Measurements from ENCODE around the gene SYTL3.

The SYTL3 gene

GRCh38 chr6:158622545-158623190, 27.2 kb upstream of the SYTL3 start:
- no peak overlapping the region for H3K4me2 ChIP-seq (ENCODE audit: insufficient read depth, low read length)

GRCh38 chr6:158624684-158625682, 24.9 kb upstream of the SYTL3 start:
- H3K4me1 ChIP-seq (ENCODE audit: insufficient read depth, low read length): no peaks in the 10 kb centered on the region
- TF ChIP-seq EZH2 (IDR thresholded peaks at IDR 0.05; ENCODE audit: borderline replicate concordance, low read depth, low read length, severe bottlenecking) (no peak), CTCF (IDR thresholded peaks at IDR 0.05; ENCODE audit: borderline replicate concordance, extremely low read depth, low read length, poor library complexity, severe bottlenecking) (no peak)
- H3K4me2 ChIP-seq (ENCODE audit: insufficient read depth, low read length): no peak overlapping the region
- no peaks in the 10 kb centered on the region for H3K27me3 ChIP-seq (ENCODE audit: insufficient read depth, low read length, poor library complexity)
- DNase-seq (no peak), ATAC-seq (ENCODE audit: insufficient read depth, low read depth) (no peak)
- no peak overlapping the region for H3K27ac ChIP-seq (ENCODE audit: low read length)
- H3K9me3 ChIP-seq (ENCODE audit: insufficient read depth, low read length, severe bottlenecking): no peaks in the 10 kb centered on the region
- no peaks in the 10 kb centered on the region for H3K79me2 ChIP-seq (ENCODE audit: insufficient read depth, low read length)
- H3K9ac ChIP-seq (ENCODE audit: low read depth, low read length): no peak overlapping the region
- H4K20me1 ChIP-seq (ENCODE audit: insufficient read depth, low read length): peaks cover 25% of the 10 kb centered on the region; the same call in 1 of the 2 replicates
- no peak overlapping the region for H3K4me3 ChIP-seq (ENCODE audit: low read depth in 1 of 2, low read length in 2 of 2)
- H2AFZ ChIP-seq (ENCODE audit: low read depth, low read length): no peak overlapping the region
- peaks cover 94% of the 10 kb centered on the region for H3K36me3 ChIP-seq (ENCODE audit: insufficient read depth, low read length)

More at GRCh38 chr6:158622545-158623190, 27.2 kb upstream of the SYTL3 start:
- no peak overlapping the region for H3K27ac ChIP-seq (ENCODE audit: low read length)
- H3K4me1 ChIP-seq (ENCODE audit: insufficient read depth, low read length): no peaks in the 10 kb centered on the region
- no peak overlapping the region for H2AFZ ChIP-seq (ENCODE audit: low read depth, low read length)
- H3K79me2 ChIP-seq (ENCODE audit: insufficient read depth, low read length): no peaks in the 10 kb centered on the region
- H3K9me3 ChIP-seq (ENCODE audit: insufficient read depth, low read length, severe bottlenecking): no peaks in the 10 kb centered on the region
- DNase-seq (no peak), ATAC-seq (ENCODE audit: insufficient read depth, low read depth) (no peak)
- H4K20me1 ChIP-seq (ENCODE audit: insufficient read depth, low read length): peaks cover 18% of the 10 kb centered on the region; the same call in 1 of the 2 replicates
- H3K27me3 ChIP-seq (ENCODE audit: insufficient read depth, low read length, poor library complexity): no peaks in the 10 kb centered on the region
- H3K36me3 ChIP-seq (ENCODE audit: insufficient read depth, low read length): peaks cover 80% of the 10 kb centered on the region
- H3K9ac ChIP-seq (ENCODE audit: low read depth, low read length): no peak overlapping the region
- H3K4me3 ChIP-seq (ENCODE audit: low read depth in 1 of 2, low read length in 2 of 2): no peak overlapping the region
- TF ChIP-seq EZH2 (IDR thresholded peaks at IDR 0.05; ENCODE audit: borderline replicate concordance, low read depth, low read length, severe bottlenecking): no peak
- TF ChIP-seq CTCF (IDR thresholded peaks at IDR 0.05; ENCODE audit: borderline replicate concordance, extremely low read depth, low read length, poor library complexity, severe bottlenecking): no peak

- H3K27ac ChIP-seq (ENCODE audit: low read length): no peak overlapping the region
- H3K4me1 ChIP-seq (ENCODE audit: insufficient read depth, low read length): no peaks in the 10 kb centered on the region
- TF ChIP-seq CTCF (IDR thresholded peaks at IDR 0.05; ENCODE audit: borderline replicate concordance, extremely low read depth, low read length, poor library complexity, severe bottlenecking) (no peak), EZH2 (IDR thresholded peaks at IDR 0.05; ENCODE audit: borderline replicate concordance, low read depth, low read length, severe bottlenecking) (no peak)
- ATAC-seq (ENCODE audit: insufficient read depth, low read depth) (no peak), DNase-seq (no peak)
- no peak overlapping the region for H2AFZ ChIP-seq (ENCODE audit: low read depth, low read length)
- H4K20me1 ChIP-seq (ENCODE audit: insufficient read depth, low read length): peaks cover 26% of the 10 kb centered on the region; the same call in 1 of the 2 replicates
- no peak overlapping the region for H3K4me3 ChIP-seq (ENCODE audit: low read depth in 1 of 2, low read length in 2 of 2)
- H3K79me2 ChIP-seq (ENCODE audit: insufficient read depth, low read length): no peaks in the 10 kb centered on the region
- H3K36me3 ChIP-seq (ENCODE audit: insufficient read depth, low read length): peaks cover 94% of the 10 kb centered on the region
- no peak overlapping the region for H3K9ac ChIP-seq (ENCODE audit: low read depth, low read length)
- no peaks in the 10 kb centered on the region for H3K27me3 ChIP-seq (ENCODE audit: insufficient read depth, low read length, poor library complexity)
- H3K4me2 ChIP-seq (ENCODE audit: insufficient read depth, low read length): no peak overlapping the region
- no peaks in the 10 kb centered on the region for H3K9me3 ChIP-seq (ENCODE audit: insufficient read depth, low read length, severe bottlenecking)
Measured at GRCh38 chr6:158625881-158626305, 24.0 kb upstream of the SYTL3 start.
